ENCODE data around the gene KRTAP9-2. TPM values are rescaled to one million over a fixed set of nuclear protein-coding genes. Genes with fewer than 3 reads are reported as not detected.
"Not testable (repeated sequence)": the region's sequence is repeated elsewhere in the genome, so short reads cannot be mapped to it uniquely, and the experiment has no call there.

The KRTAP9-2 gene
- total RNA-seq, 1 donor from 2014 or later = not detected

GRCh38 chr17:41265078-41265477, 38.6 kb downstream of the KRTAP9-2 start, which contains the start of gene KRTAP9-6:
KRTAP9-6 (plus strand) TSS chr17:41265378; CDS start chr17:41265378, 0 bp downstream.
- H3K4me3 ChIP-seq (ENCODE audit: low read depth, low read length) = no peak within 1 kb of the TSS
- FAIRE-seq = no peak

GRCh38 chr17:41267711-41268110, 41.3 kb downstream of the KRTAP9-2 start:
- no peak for DNase-seq (ENCODE audit: low read depth)
- peaks cover 3% of the 10 kb centered on the region for H3K27me3 ChIP-seq (ENCODE audit: control insufficient read depth, insufficient read depth, low read length)
- H3K4me3 ChIP-seq (ENCODE audit: low read depth, low read length) = no peak overlapping the region
- TF ChIP-seq CTCF (IDR thresholded peaks at IDR 0.05; ENCODE audit: insufficient read depth, low read length, severe bottlenecking) = no peak
- no peaks in the 10 kb centered on the region for H3K36me3 ChIP-seq (ENCODE audit: control insufficient read depth, insufficient read depth, low read length)
- FAIRE-seq = no peak

More at GRCh38 chr17:41265078-41265477, 38.6 kb downstream of the KRTAP9-2 start, which contains the start of gene KRTAP9-6:
- Histone ChIP-seq H3K36me3 (ENCODE audit: control insufficient read depth, insufficient read depth, low read length) (no peaks in the 10 kb centered on the region), H3K27me3 (ENCODE audit: control insufficient read depth, insufficient read depth, low read length) (peaks cover 3% of the 10 kb centered on the region)
- no peak for TF ChIP-seq CTCF (IDR thresholded peaks at IDR 0.05; ENCODE audit: insufficient read depth, low read length, severe bottlenecking)
- DNase-seq (ENCODE audit: low read depth) = no peak

- not testable (repeated sequence) for H3K36me3 ChIP-seq (ENCODE audit: control insufficient read depth, insufficient read depth, low read length); H3K27me3 ChIP-seq (ENCODE audit: control insufficient read depth, insufficient read depth, low read length); DNase-seq (ENCODE audit: low read depth); FAIRE-seq; H3K4me3 ChIP-seq (ENCODE audit: low read depth, low read length)
Measured at GRCh38 chr17:41271323-41271722, 44.9 kb downstream of the KRTAP9-2 start.

GRCh38 chr17:41271858-41272257, 45.4 kb downstream of the KRTAP9-2 start:
- no peak overlapping the region for H3K4me3 ChIP-seq (ENCODE audit: low read depth, low read length)
- H3K36me3 ChIP-seq (ENCODE audit: control insufficient read depth, insufficient read depth, low read length) = no peaks in the 10 kb centered on the region
- no peak for DNase-seq (ENCODE audit: low read depth)
- no peak for TF ChIP-seq CTCF (IDR thresholded peaks at IDR 0.05; ENCODE audit: insufficient read depth, low read length, severe bottlenecking)
- no peaks in the 10 kb centered on the region for H3K27me3 ChIP-seq (ENCODE audit: control insufficient read depth, insufficient read depth, low read length)
- FAIRE-seq = no peak

- FAIRE-seq = not testable (repeated sequence)
Measured at GRCh38 chr17:41275648-41276190, 49.3 kb downstream of the KRTAP9-2 start, which contains the start of gene KRTAP9-7. KRTAP9-7 (plus strand) TSS chr17:41275698; CDS start chr17:41275698, 0 bp downstream.

More at GRCh38 chr17:41275648-41276190, 49.3 kb downstream of the KRTAP9-2 start, which contains the start of gene KRTAP9-7:
- not testable (repeated sequence) for H3K27me3 ChIP-seq (ENCODE audit: control insufficient read depth, insufficient read depth, low read length); DNase-seq (ENCODE audit: low read depth); H3K36me3 ChIP-seq (ENCODE audit: control insufficient read depth, insufficient read depth, low read length); H3K4me3 ChIP-seq (ENCODE audit: low read depth, low read length)

Other genes starting within 250 kb of the KRTAP9-2 start
- gene KRT40, start 242.3 kb upstream of the KRTAP9-2 start, total RNA-seq = 0.13 TPM in 1 of 2 replicates, not detected in the other
- not detected in 2 replicates for gene KRTAP3-3, start 232.5 kb upstream of the KRTAP9-2 start, total RNA-seq
- not detected in 2 replicates for gene KRTAP3-2, start 226.7 kb upstream of the KRTAP9-2 start, total RNA-seq
- not detected in 2 replicates for gene KRTAP3-1, start 217.5 kb upstream of the KRTAP9-2 start, total RNA-seq
- not detected in 2 replicates for gene KRTAP1-5, start 199.4 kb upstream of the KRTAP9-2 start, total RNA-seq
- not detected in 2 replicates for gene KRTAP1-4, start 196.5 kb upstream of the KRTAP9-2 start, total RNA-seq
- not detected in 2 replicates for gene KRTAP1-3, start 191.8 kb upstream of the KRTAP9-2 start, total RNA-seq
- gene KRTAP1-1, start 185.2 kb upstream of the KRTAP9-2 start, total RNA-seq = not detected in 2 replicates
- not detected in 2 replicates for gene KRTAP2-1, start 179.3 kb upstream of the KRTAP9-2 start, total RNA-seq
- gene KRTAP2-2, start 171.4 kb upstream of the KRTAP9-2 start, total RNA-seq = not detected in 2 replicates
- gene KRTAP2-3, start 166.5 kb upstream of the KRTAP9-2 start, total RNA-seq = not detected in 2 replicates
- gene KRTAP2-4, start 160.8 kb upstream of the KRTAP9-2 start, total RNA-seq = not detected in 2 replicates
- not detected in 2 replicates for gene KRTAP4-7, start 142.5 kb upstream of the KRTAP9-2 start, total RNA-seq
- gene KRTAP4-8, start 128.5 kb upstream of the KRTAP9-2 start, total RNA-seq = not detected in 2 replicates
- not detected in 2 replicates for gene KRTAP4-16, start 124.4 kb upstream of the KRTAP9-2 start, total RNA-seq
- gene KRTAP4-9, start 121.3 kb upstream of the KRTAP9-2 start, total RNA-seq = not detected in 2 replicates
- gene KRTAP4-11, start 108.3 kb upstream of the KRTAP9-2 start, total RNA-seq = not detected in 2 replicates
- gene KRTAP4-12, start 102.5 kb upstream of the KRTAP9-2 start, total RNA-seq = not detected in 2 replicates
- gene KRTAP4-6, start 86.1 kb upstream of the KRTAP9-2 start, total RNA-seq = not detected in 2 replicates
- not detected in 2 replicates for gene KRTAP4-5, start 76.8 kb upstream of the KRTAP9-2 start, total RNA-seq
- gene KRTAP4-4, start 65.9 kb upstream of the KRTAP9-2 start, total RNA-seq = not detected in 2 replicates
- gene KRTAP4-3, start 58.4 kb upstream of the KRTAP9-2 start, total RNA-seq = not detected in 2 replicates
- gene KRTAP4-2, start 48.4 kb upstream of the KRTAP9-2 start, total RNA-seq = not detected in 2 replicates
- gene KRTAP4-1, start 41.7 kb upstream of the KRTAP9-2 start, total RNA-seq = not detected in 2 replicates
- gene KRTAP9-1, start 36.8 kb upstream of the KRTAP9-2 start, total RNA-seq = not detected in 2 replicates
- gene KRTAP9-3, start 5.8 kb downstream of the KRTAP9-2 start, total RNA-seq = not detected in 2 replicates
- not detected in 2 replicates for gene KRTAP9-8, start 11.4 kb downstream of the KRTAP9-2 start, total RNA-seq
- not detected in 2 replicates for gene KRTAP9-4, start 23.0 kb downstream of the KRTAP9-2 start, total RNA-seq
- not detected in 2 replicates for gene KRTAP9-9, start 28.7 kb downstream of the KRTAP9-2 start, total RNA-seq
- not detected in 2 replicates for gene KRTAP9-6, start 38.7 kb downstream of the KRTAP9-2 start, total RNA-seq
- not detected in 2 replicates for gene KRTAP9-7, start 49.0 kb downstream of the KRTAP9-2 start, total RNA-seq
- not detected in 2 replicates for gene KRTAP29-1, start 76.2 kb downstream of the KRTAP9-2 start, total RNA-seq
- gene KRTAP16-1, start 82.7 kb downstream of the KRTAP9-2 start, total RNA-seq = not detected in 2 replicates
- not detected in 2 replicates for gene KRTAP17-1, start 89.1 kb downstream of the KRTAP9-2 start, total RNA-seq
- 0.13 TPM in 1 of 2 replicates, not detected in the other for gene KRT33A, start 124.2 kb downstream of the KRTAP9-2 start, total RNA-seq
- 0.79 and 1.7 TPM in 2 replicates for gene KRT33B, start 143.2 kb downstream of the KRTAP9-2 start, total RNA-seq
- gene KRT34, start 155.7 kb downstream of the KRTAP9-2 start, total RNA-seq = 0.26 and 0.53 TPM in 2 replicates
- gene KRT31, start 171.0 kb downstream of the KRTAP9-2 start, total RNA-seq = 0.26 TPM in 1 of 2 replicates, not detected in the other
- gene KRT37, start 197.9 kb downstream of the KRTAP9-2 start, total RNA-seq = not detected in 2 replicates
- not detected in 2 replicates for gene KRT38, start 214.3 kb downstream of the KRTAP9-2 start, total RNA-seq
- gene KRT32, start 240.7 kb downstream of the KRTAP9-2 start, total RNA-seq = 0.13 TPM in 1 of 2 replicates, not detected in the other

All from bronchial epithelial cell (primary cell).